Esophagus mucosa (tissue), 1 donor: ENCODE results near the gene MICB. TPM values are rescaled to one million over a fixed set of nuclear protein-coding genes. Genes with fewer than 3 reads are reported as not detected.
"Not testable (repeated sequence)": the region's sequence is repeated elsewhere in the genome, so short reads cannot be mapped to it uniquely, and the experiment has no call there.

ENCODE experiments used
- ATAC-seq: fragments of 200-7000 bp; cut with Tn5 transposase; one replicate; pipeline ENCODE4 v1.9.1; 2020
- total RNA-seq: library from RNA; stranded (reverse); gene quantifications from one replicate; pipeline ENCODE4 v1.2.4, GENCODE V29; 2023
- donor health status: DM: yes; HTN: yes; CAD: no.

MICB gene
- total RNA-seq, 1 donor from 2014 or later = 0.92 TPM

GRCh38 chr6:31474871-31475286 is 23.1 kb upstream of the MICB start:
- ATAC-seq = no peak

DNA sequence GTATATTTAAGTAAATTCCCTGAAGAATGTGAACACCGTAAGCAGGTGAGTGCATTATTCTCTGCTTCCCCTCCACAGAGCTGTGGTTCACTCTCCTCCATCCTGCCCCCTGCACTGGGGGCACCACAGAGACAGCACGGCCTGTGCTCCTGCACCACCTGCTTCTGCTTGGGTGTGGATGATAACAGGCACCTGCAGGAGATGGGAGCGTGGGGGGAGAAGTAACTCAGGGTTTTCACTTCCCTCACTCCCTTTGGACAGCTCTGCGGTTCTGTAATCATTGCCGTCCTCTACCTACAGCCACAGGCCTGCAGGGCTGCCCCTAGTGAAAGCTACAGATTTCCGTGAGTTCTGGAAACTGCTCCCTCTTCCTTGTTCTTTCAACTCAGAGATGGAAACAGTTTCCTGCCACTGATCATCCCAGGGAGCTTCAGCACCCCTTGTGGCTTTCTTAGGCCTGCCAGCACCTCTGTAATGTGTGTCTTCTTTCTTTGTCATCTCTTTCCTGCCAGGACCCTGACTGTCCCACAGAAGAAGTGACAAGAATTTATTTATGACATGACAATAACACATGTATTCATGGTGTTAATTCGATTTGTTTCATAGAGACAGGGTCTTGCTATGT is 21.3 kb upstream of the MICB start:
- no peak for ATAC-seq

GRCh38 chr6:31477521-31477920 is 20.4 kb upstream of the MICB start:
- ATAC-seq = no peak

GRCh38 chr6:31478186-31478950 is 19.6 kb upstream of the MICB start:
- ATAC-seq = no peak

DNA sequence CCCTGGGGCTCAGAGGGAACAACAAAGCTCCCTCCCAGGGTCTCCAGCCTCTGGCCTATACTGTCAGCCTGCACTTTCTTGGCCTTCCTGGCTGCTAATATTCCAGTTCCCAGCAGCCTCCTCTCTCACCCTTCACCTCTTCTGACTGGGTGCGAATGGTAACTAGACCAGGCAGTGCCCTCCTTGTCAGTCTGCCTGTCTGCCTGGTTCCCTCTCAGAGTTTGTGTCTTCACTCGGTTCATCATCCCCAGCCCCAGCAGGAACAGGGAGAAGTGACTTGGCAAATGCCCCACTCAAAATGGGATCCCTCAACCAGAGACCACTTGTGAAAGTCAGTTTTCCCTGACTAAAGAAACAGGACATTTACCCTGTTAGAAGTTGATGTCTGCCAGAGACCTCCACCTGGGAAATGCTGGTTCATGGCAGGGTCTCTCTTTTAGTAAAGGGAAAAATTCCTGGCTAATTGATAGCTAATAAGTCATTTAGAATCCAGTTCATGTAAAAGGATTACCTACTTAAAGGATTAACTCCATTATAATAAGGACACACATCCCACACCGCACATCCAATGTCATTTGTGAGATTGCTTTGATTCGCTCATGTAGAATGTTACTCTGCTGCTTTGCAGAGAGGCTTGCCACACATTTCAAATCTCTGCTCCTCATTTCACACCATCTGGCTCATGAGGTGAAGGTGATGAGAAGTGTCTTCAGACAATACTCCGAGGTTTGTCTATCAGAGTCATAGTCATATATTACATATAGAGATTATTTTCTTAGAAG is 18.6 kb upstream of the MICB start:
- no peak for ATAC-seq

DNA sequence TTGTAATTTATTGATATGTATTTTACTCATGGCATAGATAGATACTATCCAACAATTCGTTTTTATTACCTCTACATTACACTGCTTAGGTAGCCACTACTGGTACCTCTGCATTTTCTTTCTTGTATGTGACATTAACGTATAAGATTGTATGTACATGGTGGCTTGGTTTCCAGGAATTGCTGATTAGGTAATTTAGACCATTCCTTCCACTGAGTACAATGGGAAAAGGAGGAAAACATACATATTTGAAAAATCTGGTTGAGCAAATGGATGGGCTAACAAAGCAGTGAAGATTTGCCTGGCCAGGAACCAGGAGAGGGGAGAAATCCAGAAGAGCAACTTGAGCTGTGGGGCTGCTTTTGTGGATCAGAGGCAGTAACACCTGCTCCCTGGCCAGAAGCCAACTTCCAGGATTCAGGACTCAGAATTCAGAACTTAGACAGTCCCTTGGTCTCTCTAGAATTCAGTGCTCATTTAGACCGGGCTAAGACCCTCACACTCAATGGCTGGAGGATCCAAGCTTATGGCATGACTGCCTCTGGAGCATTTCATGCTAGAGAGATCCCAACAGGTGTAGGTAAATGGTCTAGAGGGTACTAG is 17.9 kb upstream of the MICB start:
- no peak for ATAC-seq

- no peak for ATAC-seq
Observed at GRCh38 chr6:31480574-31480973, 17.4 kb upstream of the MICB start.

- ATAC-seq = no peak
Observed at GRCh38 chr6:31483392-31483791, 14.6 kb upstream of the MICB start.

- no peak for ATAC-seq
Observed at GRCh38 chr6:31485055-31485454, 12.9 kb upstream of the MICB start.

DNA sequence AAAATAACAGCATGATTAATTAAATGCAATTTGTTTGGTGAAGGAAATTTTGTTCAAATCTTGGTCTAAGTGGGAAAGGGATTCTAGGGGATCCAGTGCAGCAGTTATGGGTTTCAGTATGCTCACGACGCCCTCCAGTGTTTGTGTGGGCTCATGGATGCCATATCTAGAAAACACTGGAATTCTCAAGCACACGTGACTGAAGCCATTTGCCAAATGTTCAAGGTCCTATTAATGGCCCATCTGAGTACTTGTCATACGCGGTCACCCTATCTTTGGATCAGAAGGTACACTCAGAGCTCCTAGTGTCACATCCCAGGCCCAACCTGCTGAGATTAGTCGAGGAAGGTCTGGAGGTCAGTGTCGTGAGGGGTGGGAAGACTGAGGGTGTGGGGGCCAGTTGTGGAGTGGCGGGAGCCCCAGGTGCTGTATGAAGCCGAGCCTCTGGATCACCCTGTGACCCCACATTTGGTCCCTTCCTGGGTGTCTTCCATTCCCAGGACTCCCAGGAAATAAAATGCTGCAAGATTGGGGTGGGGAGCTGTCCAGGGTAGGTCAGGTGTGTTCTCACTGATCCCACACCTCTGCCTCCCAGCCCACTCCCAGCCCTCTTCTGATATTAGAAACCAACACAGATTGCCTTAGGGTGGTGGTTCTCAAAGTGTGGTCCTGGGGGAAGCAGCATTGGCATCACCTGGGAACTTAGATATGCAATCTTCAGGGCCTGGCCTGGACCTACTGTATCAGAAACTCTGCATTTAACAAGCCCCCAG is 11.7 kb upstream of the MICB start:
- ATAC-seq = not testable (repeated sequence)

DNA sequence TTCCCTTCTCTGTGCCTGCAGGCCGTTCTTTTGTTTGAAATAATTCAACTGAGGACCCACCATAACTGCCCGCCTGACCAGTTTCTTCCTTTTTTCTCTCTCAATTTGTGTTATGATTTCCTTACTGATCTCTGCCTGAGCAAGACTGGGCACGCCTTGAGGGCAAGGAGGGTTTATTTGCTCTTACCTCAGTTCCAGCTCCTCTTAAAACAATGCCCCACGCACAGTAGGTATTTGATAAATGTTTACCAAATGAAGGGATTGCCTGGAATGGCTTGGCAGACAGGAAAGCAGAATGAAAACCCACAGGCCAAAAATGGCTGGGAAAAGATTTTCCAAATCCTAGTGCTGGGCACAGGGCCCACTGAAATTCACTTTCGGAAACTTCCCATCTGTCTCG is 10.3 kb upstream of the MICB start:
- ATAC-seq = not testable (repeated sequence)

GRCh38 chr6:31489086-31489485 is 8.9 kb upstream of the MICB start:
- ATAC-seq = no peak

DNA sequence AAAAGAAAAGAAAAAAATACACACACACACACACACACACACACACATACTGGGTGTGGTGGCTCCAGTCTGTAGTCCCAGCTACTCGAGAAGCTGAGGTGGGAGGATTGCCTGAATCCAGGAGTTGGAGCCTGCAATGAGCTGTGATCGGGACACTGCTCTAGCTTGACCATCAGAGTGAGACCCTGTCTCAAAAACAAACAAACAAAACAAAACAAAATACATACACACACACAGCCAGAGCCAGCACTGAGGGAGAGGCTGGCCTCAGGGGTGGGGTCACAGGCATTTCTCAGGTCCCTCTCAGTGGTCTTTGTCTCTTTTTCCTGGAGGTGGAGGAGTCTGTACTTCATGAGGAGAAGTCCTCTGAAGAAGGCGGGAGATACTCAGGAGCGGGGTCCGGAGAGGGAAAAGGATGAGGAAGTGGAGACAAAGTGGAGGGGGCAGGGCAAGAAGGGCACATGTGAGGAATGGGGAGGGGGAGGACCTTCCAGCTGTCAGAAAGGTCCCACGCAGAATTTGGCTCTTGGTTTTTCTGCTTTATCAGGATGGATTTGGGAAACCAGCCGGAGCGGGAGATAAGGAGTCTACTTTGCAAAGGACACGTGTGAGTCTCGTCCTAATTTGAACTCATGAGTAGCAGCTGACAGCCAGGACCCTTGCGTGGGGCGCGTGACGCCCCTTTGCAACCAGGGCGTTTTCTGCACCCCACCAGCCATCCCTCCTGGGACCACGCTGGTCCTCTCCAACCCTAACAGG is 7.7 kb upstream of the MICB start:
- no peak for ATAC-seq

GRCh38 chr6:31493550-31493874 is 4.4 kb upstream of the MICB start:
- ATAC-seq = not testable (repeated sequence)

DNA sequence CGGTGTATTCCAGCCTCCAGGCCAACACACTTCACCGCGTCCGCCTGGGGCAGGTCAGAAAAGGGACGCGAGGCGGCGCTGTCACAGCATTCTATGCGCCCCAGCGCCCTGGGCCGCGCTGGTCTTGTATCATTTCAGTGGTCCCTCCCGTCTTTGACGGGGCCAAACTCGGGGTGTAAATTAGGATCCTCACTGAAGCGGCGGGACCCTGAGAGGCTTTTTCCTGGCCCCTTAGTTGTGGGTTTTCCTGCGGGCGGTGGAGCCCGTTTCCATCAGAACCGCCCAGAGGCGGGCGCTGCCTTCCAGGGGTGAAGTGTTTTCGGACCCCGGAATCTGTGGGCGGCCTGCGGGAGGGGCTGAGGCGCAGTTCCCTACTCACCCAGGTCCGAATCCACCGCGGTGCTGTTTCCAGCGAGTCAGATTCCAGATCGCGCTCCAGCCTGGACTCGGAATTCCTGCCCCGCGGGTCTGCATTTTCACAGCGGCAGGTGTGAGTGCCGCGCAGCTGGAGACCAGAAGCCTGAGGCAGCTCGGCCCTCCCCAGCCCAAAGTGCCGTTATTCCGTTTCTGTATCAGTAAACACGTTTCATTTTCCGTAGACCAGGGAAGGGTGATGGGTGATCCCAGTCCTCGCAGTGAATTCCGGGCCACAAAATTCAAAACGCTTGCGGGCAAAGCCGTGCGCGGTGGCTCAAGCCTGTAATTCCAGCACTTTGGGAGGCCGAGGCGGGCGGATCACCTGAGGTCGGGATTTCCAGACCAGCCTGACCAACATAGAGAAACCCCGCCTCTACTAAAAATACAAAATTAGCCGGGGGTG is 3.9 kb upstream of the MICB start:
- peak; percentile 70 for ATAC-seq

DNA sequence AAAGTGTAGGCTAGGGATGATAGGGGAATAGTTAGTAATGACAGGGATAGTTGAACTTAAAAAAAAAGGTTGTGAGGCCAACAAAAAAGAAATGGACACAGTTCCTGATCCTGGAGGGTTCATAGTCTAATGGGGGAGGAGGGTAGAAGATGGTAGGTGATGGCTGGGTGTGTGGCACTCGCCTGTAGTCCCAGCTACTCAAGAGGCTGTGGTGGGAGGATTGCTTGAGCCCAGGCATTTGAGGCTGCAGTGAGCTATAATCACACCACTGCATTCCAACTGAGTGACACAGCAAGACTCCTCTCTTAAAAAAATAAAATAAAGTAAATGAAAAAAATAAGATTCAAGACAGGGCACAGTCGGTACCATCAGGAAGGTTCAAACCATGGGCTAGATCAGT is 2.4 kb upstream of the MICB start:
- no peak for ATAC-seq

- not testable (repeated sequence) for ATAC-seq
Observed at GRCh38 chr6:31496826-31497225, 1.1 kb upstream of the MICB start.

DNA sequence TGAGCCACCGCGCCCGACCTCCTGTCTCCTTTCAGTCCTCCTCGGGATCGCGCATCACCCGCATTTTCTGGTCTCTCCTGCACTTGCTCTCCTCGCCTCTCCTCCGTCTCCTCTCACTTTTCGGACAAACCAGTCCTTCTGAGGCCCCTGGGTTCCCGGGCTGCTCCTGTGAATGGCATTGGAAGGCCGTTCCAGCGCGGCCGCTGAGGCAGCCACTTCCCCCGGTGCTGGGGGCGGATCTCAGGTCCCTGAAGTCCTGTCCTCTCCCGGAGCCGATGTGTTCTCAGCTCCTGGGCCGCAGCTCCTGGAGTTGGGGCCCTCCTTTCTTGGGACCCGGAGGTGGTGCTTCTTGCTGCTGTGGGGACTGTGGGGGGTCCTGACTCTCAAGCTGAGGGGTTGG is 803 bp downstream of the MICB start:
- ATAC-seq = no peak

GRCh38 chr6:31499648-31500047 is 1.7 kb downstream of the MICB start:
- peak; percentile 27 for ATAC-seq

DNA sequence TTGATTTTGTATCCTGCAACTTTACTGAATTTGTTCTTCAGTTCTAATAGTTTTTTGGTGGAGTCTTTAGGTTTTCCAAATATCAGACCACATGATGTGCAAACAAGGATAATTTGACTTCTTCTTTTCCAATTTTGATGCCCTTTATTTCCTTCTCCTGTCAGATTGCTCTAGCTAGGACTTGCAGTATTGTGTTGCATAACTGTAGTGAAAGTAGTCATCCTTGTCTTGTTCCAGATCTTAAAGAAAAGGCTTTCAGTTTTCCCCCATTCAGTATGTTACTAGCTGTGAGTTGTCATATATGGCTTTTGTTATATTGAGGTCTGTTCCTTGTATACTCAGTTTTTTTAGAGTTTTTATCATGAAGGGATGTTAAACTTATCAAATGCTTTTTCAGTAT is 4.6 kb downstream of the MICB start:
- ATAC-seq = no peak

DNA sequence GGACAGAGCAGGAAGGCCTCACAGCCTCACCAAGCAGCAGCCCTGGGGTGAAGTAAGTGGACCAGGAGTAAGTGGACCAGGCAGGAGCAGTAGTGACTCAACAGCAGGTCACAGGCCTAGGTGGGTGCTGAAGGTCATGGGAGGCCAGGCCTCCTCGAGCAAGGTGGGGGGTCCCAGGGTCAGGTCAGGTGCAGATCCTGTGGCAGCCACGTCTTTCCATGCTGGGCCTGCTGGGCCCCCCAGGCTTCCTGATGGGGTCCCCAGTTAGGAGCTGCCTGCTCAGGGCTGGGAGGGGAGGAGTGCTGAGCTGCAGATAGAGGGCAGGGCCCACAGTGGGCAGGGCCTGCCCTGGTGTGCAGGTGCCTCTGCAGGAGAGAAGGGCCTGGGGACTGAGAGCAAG is 11.1 kb downstream of the MICB start:
- peak; percentile 15 for ATAC-seq
